Adrenal gland (tissue), 5 donors: ENCODE measurements around the gene DOCK3.

ENCODE experiments used
- CTCF ChIP-seq, 6 experiments: fragments of 450-650 bp in 4 of 6; fragments of 200-600 bp in 2 of 6; sonication (generic) in 1 of 6; IDR thresholded peaks; 1 replicate in 5 of 6; 2 replicates in 1 of 6; pipeline versions ENCODE4 v1.5.1 to v1.8.0; 2016 to 2021; ENCODE audit warnings: antibody characterized with exemption in 6 of 6, mild to moderate bottlenecking in 2 of 6, moderate library complexity in 1 of 6
- POLR2A ChIP-seq, 2 donors: fragments of 450-650 bp; IDR thresholded peaks; one replicate each; pipeline ENCODE4 v1.6.1; 2017; ENCODE audit warnings: antibody characterized with exemption in 2 of 2, mild to moderate bottlenecking in 2 of 2, moderate library complexity in 1 of 2
- donor health status: DM: no; HTN: no; CAD: no.

- no peak for TF ChIP-seq CTCF (IDR thresholded peaks at IDR 0.05)
- no peak for TF ChIP-seq POLR2A (IDR thresholded peaks at IDR 0.05)
Observed at GRCh38 chr3:51198477-51198876, 523.8 kb downstream of the DOCK3 start.
